ENCODE data around the gene OAT. TPM values are rescaled to one million over a fixed set of nuclear protein-coding genes. Genes with fewer than 3 reads are reported as not detected.
A peak's percentile ranks its signal among the peaks of the same experiment; 100 is the strongest.

OAT gene
- total RNA-seq, 1 donor from 2014 or later = 50.9 TPM

DNA sequence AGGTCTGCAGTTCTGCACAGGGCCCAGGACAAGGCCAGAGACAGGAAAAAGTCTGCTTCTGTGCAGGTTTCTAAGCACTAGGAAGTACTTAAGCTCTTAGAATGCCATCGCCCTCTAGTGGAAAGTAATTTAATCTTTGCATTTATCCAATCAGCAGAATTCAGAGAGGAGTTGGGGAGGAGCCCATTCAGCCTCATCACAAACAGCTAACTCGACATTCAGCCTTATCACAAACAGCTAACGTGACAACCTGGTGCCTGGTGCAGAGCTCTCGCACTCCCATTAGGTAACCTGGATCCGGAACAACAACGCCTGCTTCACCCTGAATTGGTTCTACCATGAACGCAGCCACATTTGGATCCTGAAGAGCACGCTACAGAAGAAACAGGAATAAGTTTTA, 15.2 kb downstream of the OAT start:
- no peak overlapping the region for H3K4me3 ChIP-seq (ENCODE audit: low read depth, low read length)
- DNase-seq (ENCODE audit: low read depth) = peak; percentile 51

DNA sequence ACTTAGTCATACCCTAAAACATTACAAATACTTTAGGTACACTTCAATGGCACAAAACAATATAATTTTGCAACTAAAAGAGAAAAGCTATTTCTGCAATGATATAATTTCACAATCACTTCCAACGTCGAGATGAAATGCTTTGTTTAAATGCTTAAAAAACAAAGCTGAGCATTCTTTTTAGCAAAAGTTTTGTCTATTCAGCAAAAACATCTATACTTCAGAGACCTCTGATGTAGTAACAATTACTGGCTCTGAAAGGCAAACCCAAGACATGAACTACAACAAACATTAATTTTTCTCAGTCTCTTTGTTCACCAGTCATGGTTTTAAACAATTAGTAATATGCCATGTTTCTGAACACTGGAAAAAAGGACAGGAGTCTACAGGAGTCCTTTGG, 16.4 kb downstream of the OAT start:
- H3K4me3 ChIP-seq (ENCODE audit: low read depth, low read length) = no peak overlapping the region
- no peak for DNase-seq (ENCODE audit: low read depth)
- TF ChIP-seq, protein P1, sequence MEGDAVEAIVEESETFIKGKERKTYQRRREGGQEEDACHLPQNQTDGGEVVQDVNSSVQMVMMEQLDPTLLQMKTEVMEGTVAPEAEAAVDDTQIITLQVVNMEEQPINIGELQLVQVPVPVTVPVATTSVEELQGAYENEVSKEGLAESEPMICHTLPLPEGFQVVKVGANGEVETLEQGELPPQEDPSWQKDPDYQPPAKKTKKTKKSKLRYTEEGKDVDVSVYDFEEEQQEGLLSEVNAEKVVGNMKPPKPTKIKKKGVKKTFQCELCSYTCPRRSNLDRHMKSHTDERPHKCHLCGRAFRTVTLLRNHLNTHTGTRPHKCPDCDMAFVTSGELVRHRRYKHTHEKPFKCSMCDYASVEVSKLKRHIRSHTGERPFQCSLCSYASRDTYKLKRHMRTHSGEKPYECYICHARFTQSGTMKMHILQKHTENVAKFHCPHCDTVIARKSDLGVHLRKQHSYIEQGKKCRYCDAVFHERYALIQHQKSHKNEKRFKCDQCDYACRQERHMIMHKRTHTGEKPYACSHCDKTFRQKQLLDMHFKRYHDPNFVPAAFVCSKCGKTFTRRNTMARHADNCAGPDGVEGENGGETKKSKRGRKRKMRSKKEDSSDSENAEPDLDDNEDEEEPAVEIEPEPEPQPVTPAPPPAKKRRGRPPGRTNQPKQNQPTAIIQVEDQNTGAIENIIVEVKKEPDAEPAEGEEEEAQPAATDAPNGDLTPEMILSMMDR (conservative IDR thresholded peaks at IDR 0.05; ENCODE audit: low read depth, low read length) = no peak

More for the DNA sequence above, 15.2 kb downstream of the OAT start:
- TF ChIP-seq, protein P1 (conservative IDR thresholded peaks at IDR 0.05; ENCODE audit: low read depth, low read length) = peak; percentile 67

DNA sequence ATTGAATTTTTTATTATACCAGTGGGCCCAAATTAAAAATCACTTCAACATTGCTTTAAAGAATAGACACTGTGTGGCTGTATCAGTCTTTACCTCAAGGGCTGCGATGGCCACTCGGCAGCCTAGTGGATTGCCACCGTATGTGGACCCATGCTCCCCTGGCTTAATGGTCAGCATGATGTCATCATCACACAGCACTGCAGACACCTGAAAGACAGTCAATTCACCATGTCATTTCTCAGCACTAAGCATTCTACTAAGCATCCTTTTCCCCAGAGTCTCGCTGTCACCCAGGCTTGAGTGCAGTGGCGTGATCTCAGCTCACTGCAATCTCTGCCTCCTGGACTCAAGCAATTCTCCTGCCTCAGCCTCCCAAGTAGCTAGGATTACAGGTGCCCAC, 17.1 kb downstream of the OAT start:
- no peak for DNase-seq (ENCODE audit: low read depth)
- H3K4me3 ChIP-seq (ENCODE audit: low read depth, low read length) = no peak overlapping the region
- TF ChIP-seq, protein P1 (conservative IDR thresholded peaks at IDR 0.05; ENCODE audit: low read depth, low read length) = no peak

DNA sequence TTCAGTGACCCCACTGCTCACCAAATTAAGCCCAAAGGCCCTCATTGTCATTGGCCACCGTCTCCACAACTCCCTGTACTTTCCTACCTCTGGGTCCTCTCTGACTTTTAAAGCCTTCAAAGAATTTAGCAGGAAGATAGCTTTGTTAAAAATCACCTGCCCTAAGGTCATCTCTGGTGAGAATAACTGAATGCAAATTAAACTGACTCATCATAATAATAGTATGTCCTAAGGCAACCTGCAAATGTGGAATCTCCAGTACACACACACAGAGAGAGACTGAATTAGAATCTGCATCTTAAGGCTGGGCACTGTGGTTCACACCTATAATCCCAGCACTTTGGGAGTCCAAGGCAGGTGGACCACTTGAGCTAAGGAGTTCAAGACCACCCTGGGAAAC, 24.1 kb downstream of the OAT start:
- TF ChIP-seq, protein P1 (conservative IDR thresholded peaks at IDR 0.05; ENCODE audit: low read depth, low read length) = no peak
- H3K4me3 ChIP-seq (ENCODE audit: low read depth, low read length) = no peak overlapping the region
- DNase-seq (ENCODE audit: low read depth) = no peak

DNA sequence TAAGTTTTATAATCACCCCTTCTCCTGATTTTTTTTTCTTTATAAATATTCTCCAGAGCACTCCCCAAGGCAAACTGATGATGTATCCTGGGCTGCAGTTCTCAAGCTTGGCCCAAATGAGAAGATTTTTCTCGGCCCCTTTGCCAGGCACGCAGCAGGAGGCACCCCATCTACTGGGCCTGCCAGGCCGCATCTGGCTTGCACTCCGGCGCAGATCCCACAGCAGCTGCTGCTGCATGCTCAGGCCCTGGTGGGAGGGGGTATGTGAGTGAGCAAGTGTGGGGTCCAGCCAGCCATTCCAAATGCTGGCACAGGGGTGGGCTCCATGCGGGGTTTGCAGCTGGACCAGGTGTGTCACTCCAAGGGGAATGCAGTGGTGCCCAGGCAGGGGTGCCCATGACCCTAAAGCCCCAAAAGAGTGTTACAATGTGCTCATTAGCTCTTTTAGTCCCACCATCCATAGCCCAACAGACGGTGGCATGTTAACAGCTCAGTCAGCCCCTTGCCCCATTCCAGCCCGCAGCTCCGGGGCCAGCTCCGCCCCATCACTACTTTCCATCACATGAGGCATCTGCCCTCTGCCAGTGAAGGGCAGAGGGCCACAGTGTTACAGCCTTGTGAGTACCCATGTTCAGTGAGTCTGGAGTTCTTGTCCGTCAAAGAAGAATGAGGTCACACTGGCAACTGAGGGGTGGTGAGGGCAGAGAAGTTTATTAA, 25.9 kb downstream of the OAT start:
- TF ChIP-seq, protein P1 (conservative IDR thresholded peaks at IDR 0.05; ENCODE audit: low read depth, low read length) = no peak
- H3K4me3 ChIP-seq (ENCODE audit: low read depth, low read length) = no peak overlapping the region
- DNase-seq (ENCODE audit: low read depth) = no peak

DNA sequence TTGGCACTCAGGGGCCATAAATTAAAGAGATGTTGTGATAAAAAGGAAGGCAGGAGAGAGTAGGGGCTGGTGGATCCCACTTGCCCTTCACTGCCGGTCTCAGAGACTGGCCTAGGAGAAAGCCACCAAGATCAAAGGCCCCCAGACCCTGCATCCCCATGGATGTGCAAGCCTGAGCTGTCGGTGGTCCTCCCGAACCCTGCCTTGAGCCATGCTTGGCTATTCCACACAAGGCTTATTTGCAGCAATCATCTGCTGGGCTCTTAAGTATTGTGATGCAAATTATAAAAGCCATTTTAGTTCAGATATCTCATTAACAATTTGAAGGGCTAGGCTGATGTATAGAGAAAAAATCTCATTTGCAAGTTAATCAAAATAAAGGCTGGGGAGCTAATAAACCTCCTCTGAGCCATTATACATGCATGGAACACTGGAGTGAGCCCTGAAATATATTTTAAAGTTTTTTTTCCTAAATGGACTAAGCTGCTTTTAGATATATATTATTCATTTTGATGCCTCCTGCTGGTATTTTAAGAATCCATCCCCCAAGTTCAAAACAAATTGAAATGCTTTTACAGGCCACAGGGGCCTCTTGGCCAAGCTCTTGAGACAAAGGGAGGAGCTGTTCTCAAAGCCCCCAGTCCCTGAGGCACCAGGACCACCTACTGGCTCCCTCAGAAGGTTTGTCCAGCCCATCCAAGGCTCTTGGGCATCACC, 28.1 kb downstream of the OAT start:
- no peak for DNase-seq (ENCODE audit: low read depth)
- TF ChIP-seq, protein P1 (conservative IDR thresholded peaks at IDR 0.05; ENCODE audit: low read depth, low read length) = no peak
- H3K4me3 ChIP-seq (ENCODE audit: low read depth, low read length) = no peak overlapping the region
